AML-193 (cell line): ENCODE measurements around the gene NRL.
A peak's percentile ranks its signal among the peaks of the same experiment; 100 is the strongest.

Source experiments
- DNase-seq, 2 experiments: peaks; one replicate each; lab custom pipeline; 2025; lab: John Stamatoyannopoulos, UW

Gene NRL

GRCh38 chr14:24114532-24115421 lies at the start of gene NRL, which contains the start of gene DCAF11:
TSS of gene NRL (minus strand) at chr14:24114949. CDS start at chr14:24082848, 32,101 bp downstream.
TSS of gene DCAF11 (plus strand) at chr14:24114777. CDS start at chr14:24115595, 818 bp downstream.
- DNase-seq, result peak; percentile 100

DNA sequence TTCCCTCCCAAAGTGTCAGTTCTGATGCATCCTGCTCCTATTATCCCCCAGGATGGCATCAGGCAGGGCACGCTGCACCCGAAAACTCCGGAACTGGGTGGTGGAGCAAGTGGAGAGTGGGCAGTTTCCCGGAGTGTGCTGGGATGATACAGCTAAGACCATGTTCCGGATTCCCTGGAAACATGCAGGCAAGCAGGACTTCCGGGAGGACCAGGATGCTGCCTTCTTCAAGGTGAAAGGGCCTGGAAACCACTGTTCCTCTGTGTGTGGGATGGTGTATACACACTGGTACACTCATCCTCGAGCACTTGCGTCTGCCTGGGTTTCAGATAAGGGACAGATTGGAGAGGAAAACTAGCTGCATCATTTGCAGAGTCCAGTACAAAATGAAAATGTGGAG lies 47.3 kb upstream of the NRL start:
- no peak for DNase-seq

GRCh38 chr14:24160850-24161804 lies 46.4 kb upstream of the NRL start, which contains the start of gene IRF9:
TSS of gene IRF9 (plus strand) at chr14:24161265. CDS start at chr14:24162145, 880 bp downstream.
- DNase-seq, result peak; percentile 84 to 89

- no peak for DNase-seq
Observed at GRCh38 chr14:24160499-24160849, 45.7 kb upstream of the NRL start.

- no peak for DNase-seq
Observed at GRCh38 chr14:24159777-24160498, 45.2 kb upstream of the NRL start.

DNA sequence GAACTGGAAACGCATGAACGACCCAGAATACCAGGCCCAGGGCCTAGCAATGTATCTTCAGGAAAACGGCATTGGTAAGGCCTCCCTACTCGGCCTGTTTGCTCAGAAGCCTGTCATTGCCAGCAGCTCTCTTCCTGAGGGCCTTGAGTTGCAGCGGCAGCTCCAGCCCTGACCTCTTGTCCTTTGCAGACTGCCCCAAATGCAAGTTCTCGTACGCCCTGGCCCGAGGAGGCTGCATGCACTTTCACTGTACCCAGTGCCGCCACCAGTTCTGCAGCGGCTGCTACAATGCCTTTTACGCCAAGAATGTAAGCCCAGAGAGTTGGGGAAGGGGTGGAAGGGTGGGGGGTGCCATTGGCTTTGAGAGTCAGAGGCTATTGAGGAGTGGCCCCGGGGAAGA lies 42.6 kb upstream of the NRL start:
- no peak for DNase-seq

- no peak for DNase-seq
Observed at GRCh38 chr14:24156840-24157239, 42.1 kb upstream of the NRL start.

- DNase-seq, result no peak
Observed at GRCh38 chr14:24155100-24155499, 40.4 kb upstream of the NRL start.

- no peak for DNase-seq
Observed at GRCh38 chr14:24151404-24152080, 36.8 kb upstream of the NRL start.

- DNase-seq, result no peak
Observed at GRCh38 chr14:24150993-24151392, 36.2 kb upstream of the NRL start.

DNA sequence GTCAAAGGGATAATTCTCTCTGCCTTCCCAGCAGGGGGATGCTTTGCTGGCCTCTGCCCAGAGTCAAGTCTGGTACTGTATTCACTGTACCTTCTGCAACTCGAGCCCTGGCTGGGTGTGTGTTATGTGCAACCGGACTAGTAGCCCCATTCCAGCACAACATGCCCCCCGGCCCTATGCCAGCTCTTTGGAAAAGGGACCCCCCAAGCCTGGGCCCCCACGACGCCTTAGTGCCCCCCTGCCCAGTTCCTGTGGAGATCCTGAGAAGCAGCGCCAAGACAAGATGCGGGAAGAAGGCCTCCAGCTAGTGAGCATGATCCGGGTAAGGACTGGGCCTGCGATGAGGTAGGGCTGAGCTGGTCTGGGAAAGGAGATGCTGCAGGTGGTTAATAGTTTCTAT lies 35.8 kb upstream of the NRL start:
- DNase-seq, result no peak

DNA sequence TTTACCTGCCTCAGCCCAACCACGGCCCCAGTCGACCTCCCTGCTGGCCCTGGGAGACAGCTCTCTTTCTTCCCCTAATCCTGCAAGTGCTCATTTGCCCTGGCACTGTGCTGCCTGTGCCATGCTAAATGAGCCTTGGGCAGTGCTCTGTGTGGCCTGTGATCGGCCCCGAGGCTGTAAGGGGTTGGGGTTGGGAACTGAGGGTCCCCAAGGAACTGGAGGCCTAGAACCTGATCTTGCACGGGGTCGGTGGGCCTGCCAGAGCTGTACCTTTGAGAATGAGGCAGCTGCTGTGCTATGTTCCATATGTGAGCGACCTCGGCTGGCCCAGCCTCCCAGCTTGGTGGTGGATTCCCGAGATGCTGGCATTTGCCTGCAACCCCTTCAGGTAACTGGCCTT lies 35.3 kb upstream of the NRL start:
- DNase-seq, result no peak

DNA sequence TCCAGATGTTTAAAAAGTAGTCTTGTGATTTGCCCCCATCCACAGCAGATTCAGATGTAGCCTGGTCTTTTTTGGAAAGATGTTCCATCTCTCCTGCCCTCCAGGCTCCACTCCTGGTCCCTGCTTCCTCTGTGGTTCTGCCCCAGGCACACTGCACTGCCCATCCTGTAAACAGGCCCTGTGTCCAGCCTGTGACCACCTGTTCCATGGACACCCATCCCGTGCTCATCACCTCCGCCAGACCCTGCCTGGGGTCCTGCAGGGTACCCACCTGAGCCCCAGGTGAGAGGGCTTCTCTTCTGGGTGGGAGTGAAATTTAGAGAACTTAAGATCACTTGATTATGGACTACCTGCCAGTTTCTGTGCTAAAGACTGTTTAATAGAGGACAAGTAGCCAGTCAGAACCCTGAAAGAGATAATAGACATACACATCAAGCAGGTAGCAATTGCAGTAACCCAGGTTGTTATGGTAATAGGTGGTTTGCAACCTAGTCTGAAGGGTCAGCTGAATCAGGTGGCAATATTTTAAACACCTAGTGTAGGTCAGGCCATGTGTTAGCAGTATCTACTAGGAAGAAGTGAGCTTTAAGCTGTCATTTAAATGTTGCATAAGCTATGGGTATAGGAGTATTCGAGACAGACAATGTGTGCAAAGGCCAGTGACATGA lies 34.7 kb upstream of the NRL start:
- DNase-seq, result no peak

DNA sequence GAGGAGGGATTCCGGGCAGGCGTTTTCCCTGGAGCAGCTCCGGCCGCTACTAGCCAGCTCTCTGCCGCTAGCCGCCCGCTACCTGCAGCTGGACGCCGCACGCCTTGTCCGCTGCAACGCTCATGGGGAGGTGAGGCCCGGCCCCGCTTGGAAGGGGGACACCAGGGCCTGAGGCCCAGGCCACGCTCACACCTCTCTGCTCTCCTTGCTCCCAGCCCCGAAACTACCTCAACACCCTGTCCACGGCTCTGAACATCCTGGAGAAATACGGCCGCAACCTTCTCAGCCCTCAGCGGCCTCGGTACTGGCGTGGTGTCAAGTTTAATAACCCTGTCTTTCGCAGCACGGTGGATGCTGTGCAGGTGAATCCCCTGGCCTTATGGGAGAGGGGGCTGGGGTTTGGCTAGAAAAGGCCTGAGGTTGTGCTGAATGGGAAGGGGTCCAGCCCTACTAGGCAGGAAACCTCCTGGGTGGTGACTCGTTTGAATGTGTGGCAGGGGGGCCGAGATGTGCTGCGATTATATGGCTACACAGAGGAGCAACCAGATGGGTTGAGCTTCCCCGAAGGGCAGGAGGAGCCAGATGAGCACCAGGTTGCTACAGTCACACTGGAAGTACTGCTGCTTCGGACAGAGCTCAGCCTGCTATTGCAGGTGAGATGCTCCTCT lies 33.1 kb upstream of the NRL start:
- no peak for DNase-seq

- DNase-seq, result peak; percentile 97
Observed at GRCh38 chr14:24146978-24147760, 32.4 kb upstream of the NRL start, which contains the start of gene RNF31. TSS of gene RNF31 (plus strand) at chr14:24147498. CDS start at chr14:24147699, 201 bp downstream.

GRCh38 chr14:24146453-24146977 lies 31.8 kb upstream of the NRL start, which contains the start of gene PSME2:
TSS of gene PSME2 (minus strand) at chr14:24146610. CDS start at chr14:24146581, 29 bp downstream.
- peak; percentile 91 for DNase-seq

DNA sequence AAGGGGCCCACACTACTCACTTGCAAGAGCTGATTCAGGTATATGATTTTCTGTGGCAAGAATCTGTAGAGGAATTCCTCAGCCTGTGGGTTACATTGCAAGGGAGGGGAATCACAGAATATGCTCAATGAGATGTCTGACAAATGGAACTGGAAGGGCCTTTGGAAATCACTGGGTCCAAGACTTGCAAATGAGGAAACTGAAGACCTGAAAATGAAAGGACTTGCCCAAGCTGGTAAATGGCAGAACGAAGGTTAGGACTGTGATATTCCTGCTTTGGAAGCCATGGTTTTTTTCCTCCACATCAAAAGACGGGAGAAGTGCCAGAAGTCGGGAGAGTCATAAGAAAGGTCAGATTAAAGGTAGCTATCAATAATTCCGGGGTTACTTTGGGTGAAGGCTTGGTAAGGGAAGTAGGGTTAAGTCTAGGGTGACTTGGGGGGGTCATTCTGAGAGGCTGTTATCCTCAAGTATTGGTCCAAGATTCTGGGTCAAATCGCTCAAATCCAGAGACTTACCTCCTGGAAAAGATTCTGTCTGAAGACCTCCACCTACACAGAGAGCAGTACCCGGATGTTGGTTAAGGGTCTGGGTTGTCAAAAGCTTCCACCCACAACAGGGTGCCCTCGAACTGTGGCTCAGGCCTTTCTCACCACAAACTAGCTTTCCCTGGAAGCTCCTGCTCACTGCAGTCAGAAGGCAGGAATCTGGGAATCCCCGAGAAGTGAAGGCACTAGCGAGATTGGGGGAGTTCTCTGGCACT lies 31.1 kb upstream of the NRL start:
- DNase-seq, result peak in 1 of 2 experiments; percentile 11

GRCh38 chr14:24145219-24145618 lies 30.5 kb upstream of the NRL start:
- no peak for DNase-seq
